ENCODE measurements around the gene GMDS.

GMDS gene

DNA sequence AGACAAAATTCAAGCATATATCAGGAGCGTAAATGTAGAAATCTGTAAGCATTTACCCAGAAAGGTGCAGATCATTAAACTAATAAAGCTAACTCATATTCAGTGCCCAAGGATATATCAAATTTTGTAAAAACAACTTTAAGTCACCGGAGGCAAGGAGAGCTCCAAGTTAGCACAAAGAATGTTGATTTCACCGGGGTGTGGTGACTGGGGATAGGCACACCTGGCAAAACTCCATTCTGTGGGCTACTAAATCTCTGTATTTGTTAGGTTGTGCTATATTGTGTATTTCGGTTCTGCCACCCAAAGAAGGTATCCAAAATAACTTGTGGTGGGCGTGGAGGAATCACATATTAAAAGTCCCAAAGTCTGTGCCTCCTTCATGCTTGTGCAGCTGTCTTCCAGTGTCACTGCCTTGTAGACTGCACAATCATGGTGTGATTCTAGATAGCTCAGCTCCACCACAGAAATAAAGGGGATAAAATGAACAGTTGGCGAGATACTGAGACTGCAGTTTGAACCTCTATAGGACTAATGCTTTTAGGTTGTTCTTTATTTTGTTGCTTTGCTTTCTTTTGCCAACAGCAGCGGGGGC is 111.6 kb downstream of the GMDS start:
- DNase-seq (ENCODE audit: low spot score): no peak

GRCh38 chr6:2132916-2133315 is 112.5 kb downstream of the GMDS start:
- no peak for DNase-seq (ENCODE audit: low spot score)

DNA sequence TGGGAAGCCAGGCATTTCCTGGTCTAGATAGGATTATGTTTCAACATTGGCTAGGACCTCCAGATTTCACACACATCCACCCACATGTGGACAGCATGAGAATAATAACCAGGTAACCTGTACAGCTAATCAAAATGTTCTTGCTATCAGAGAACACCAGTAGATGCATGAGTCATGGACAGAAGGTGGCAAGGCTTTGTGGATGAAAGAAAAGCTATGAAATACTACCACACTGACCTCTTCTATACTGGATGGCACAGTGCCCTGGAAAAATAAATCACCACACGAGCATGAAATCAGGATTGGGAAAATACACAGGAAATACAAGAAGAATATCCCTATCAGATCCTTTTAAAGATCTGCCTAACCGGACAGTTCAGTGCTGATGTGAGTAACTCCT is 113.0 kb downstream of the GMDS start:
- no peak for DNase-seq (ENCODE audit: low spot score)

- no peak for DNase-seq (ENCODE audit: low spot score)
Observed at GRCh38 chr6:2129182-2129621, 116.2 kb downstream of the GMDS start.

- no peak for DNase-seq (ENCODE audit: low spot score)
Observed at GRCh38 chr6:2127484-2127911, 117.9 kb downstream of the GMDS start.

GRCh38 chr6:2126351-2126750 is 119.1 kb downstream of the GMDS start:
- no peak for DNase-seq (ENCODE audit: low spot score)

DNA sequence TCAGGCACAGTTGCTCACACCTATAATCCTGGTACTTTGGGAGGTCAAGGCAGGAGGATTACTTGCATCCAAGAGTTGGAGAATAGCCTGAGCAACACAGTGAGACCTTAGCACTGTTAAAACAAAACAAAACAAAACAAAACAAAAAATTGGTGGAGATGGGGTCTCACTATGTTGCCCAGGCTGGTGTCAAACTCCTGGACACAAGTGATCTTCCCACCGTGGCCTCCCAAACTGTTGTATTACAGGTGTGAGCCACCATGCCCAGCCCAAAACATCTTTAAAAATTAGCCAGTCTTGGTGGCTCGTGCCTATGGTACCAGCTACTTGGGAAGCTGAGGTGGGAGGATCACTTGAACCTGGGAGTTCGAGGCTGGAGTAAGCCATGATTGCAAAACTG is 120.2 kb downstream of the GMDS start:
- no peak for DNase-seq (ENCODE audit: low spot score)

DNA sequence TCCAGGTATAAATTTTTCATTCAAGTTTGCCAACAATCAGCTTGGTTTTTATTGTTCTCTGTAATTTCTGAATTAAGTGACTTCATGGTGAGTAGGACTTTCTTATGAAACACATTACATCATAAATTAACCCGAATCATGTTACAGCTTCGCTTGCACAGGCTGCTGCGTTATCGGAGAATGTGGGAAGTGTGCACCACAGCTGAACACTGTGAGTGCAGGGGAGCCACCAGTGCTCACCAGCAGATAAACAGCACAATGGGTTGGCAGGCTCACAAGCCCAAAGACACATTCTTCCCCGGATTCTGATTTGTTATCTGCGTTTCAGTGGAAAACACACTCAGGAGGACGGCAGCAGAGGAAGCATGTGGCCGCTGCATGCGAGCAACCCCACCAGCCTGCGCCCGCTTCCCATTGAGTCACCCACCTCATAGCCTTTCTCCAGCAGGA is 121.1 kb downstream of the GMDS start:
- DNase-seq (ENCODE audit: low spot score): no peak

- no peak for DNase-seq (ENCODE audit: low spot score)
Observed at GRCh38 chr6:2120912-2121311, 124.5 kb downstream of the GMDS start.

DNA sequence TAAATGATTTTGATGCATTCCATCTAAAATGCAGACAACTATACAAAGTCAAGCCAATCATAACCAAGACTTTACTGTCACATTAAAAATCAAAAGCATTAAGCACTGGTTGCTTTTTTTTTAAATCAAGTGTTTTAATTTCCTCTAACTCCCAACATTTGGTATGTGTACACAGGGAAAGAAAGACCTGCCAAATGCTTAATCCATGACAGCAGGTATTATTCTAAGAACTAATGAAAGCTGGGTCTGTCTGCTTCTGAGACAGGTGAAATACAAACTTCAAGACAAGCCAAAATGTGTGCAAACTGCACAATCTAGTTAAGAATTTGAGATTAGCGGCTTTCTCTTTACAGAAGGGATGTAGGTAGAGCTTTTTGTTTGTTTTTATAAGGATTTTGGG is 126.1 kb downstream of the GMDS start:
- no peak for DNase-seq (ENCODE audit: low spot score)

GRCh38 chr6:2118136-2118535 is 127.3 kb downstream of the GMDS start:
- DNase-seq (ENCODE audit: low spot score): no peak

DNA sequence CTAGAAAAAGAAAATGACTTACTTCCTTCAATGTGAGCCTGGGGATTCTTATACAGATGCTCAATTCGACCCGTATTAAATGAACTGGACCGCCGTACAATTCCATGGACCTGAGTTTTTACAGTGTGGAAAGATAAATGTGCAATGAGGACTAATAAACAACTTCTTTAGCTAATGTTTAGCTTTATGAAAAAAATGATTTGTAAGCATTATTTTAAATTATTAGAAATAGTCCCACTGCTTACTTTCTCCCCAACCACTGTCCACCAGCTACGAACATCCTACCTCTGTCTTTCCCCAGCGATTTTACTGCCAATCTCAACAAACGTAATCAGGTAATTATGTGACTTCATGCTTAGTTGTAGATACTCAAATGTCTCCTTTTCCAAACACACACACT is 128.0 kb downstream of the GMDS start:
- DNase-seq (ENCODE audit: low spot score): no peak

DNA sequence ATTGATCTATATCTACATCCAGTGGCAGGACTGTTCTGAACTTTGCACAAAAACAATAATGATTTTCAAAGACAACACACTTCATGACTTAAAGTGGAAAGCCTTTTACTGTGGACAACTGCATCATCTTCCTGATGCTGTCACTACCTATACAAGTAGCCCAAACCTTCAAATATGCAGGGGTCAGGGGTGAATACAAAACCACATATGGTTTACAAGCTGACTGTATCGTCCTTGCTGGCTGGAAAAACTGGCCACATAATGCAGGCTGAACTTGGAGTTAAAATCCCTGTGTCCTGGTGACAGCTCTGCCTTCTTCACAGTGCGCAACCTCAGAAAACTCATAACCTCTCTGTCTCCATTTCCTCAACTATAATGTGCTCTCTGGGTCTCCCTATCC is 128.9 kb downstream of the GMDS start:
- DNase-seq (ENCODE audit: low spot score): no peak

DNA sequence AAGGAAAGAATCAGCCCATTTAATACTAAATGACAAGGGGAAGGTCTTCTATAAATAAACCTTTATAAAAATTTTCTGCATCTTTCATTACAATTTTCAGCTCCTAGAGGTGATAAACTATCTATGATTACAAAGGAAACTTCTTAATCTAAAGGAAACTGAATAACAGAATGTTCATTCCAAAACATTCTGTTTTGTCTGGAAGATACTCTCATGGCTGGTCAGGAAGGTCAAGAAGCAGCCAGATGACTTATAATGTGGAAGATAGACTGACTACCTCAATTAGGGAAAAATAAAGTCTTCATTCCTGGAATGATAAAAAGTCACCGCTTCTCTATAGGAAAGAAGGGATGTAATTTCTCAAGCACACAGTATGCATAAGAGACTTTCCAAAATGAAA is 131.3 kb downstream of the GMDS start:
- no peak for DNase-seq (ENCODE audit: low spot score)

- DNase-seq (ENCODE audit: low spot score): no peak
Observed at GRCh38 chr6:2111162-2111677, 134.2 kb downstream of the GMDS start.

DNA sequence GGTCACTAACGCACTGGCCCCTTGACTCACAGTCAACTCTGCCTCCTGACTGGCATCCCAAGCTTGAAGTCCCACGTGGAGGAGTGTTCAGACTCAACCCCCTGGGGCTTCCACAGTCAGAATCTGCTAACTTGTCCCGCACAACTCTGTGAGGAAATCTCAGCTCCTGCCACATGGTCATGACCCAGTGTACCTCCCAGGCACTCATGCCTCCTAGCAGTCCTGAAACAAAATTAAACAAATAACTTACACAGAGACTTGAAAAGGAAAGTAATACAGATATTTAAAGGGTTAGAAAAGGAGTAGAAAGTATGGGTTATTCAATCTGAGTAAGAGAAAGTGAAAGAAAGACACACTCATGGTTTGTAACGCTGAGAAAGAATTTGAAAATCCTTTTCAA is 134.9 kb downstream of the GMDS start:
- DNase-seq (ENCODE audit: low spot score): no peak

GRCh38 chr6:2109796-2110195 is 135.6 kb downstream of the GMDS start:
- no peak for DNase-seq (ENCODE audit: low spot score)

- no peak for DNase-seq (ENCODE audit: low spot score)
Observed at GRCh38 chr6:2108700-2109306, 136.6 kb downstream of the GMDS start.

DNA sequence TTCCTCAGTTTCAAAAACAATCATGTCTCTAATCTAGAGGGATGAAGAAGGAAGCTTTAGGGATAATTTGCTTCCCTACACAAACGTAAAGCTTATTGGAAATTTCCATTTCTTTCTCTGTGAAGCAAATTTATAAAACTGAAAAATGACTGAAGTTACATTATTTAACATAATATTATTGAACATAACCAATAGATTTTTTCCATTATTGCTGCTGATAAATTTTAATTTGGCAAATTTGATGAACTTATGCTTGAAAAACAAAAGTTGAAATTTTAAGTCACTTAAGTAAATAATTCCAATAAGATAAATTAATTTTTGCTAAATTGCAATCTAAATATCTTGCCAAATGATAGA is 140.9 kb downstream of the GMDS start:
- DNase-seq (ENCODE audit: low spot score): no peak

DNA sequence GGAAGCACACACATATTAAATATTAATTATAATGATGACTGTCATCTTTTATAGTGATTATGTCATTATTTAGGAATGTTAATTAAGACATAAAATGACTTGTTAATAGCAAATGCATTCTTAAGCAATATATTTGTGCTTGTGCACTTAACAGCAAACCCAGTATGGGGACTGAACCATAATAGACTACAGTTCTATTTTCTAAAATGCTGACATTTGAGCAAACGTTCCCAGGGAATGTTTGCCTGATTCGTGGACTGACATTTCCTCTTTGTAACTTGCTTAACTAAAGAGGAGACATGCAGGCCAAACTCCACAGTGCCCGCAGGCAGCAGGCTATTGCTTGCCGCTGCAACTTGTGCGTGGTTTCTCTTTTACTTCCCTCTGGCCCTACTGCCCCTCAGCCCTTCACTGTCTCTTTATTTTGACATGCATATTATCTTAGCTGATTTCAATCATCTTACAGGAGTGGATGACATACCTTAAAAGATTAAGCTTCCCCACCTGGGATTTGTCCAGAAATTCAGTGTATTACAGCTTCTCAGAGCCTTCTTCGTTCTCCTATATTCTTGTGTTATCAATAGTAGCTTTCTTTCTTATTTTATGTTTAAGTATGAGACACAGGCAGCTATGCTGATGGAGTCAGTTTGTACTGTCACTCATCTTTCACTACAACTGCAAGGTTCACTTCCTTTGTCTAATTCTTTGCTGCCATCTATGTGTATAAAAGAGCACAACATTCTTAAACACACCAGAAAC is 141.5 kb downstream of the GMDS start:
- DNase-seq (ENCODE audit: low spot score): peak; percentile 58

- DNase-seq (ENCODE audit: low spot score): no peak
Observed at GRCh38 chr6:2102966-2103365, 142.4 kb downstream of the GMDS start.

DNA sequence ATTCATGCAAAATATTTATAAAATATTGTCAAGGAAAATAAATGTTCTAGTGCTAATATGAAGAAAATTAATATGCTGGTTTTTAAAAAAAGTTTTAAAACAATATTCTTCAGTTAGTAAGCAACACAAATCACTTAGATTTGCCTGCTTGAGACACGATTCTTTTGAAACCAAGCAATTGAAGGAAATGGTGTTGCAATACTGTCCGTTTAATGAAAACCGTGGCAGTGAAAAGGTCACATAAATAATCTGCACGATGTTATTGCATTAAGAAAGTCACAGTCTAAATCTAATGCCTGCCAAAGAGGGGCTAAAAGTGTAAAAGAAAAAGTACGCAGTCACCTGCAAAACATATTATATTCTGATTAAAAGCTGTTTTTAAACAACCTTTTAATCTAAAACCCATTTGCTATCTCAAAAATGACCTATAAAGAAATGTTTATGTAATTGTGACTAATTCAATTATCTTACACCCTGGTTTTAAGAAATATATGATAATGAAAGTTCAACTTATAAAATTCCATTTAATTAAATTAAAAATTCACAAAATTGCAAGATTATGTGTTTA is 143.0 kb downstream of the GMDS start:
- no peak for DNase-seq (ENCODE audit: low spot score)

DNA sequence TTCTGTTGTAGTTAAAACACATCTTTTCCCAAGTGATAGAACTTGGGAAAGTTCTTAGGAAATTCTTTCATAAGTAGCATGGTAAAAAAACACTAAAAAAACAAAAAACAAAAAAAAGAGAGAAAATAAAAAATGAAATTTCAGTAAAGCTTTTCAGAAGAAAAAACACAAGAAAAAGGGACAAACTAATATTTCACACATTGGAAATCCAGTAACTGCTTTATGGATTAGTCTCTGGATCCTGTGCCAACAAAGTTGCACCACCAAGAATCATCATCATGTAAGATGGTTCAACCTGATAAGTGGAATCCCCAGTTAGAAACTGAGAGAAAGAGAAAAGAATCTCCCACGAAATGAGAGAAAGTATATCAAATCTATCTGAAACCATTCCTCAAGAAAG is 144.2 kb downstream of the GMDS start:
- no peak for DNase-seq (ENCODE audit: low spot score)

All from Ammon's horn (tissue), 1 donor.